ENCODE measurements around the gene NUTF2. TPM values are rescaled to one million over a fixed set of nuclear protein-coding genes. Genes with fewer than 3 reads are reported as not detected.

Gene NUTF2
- total RNA-seq, 2 experiments from 2014 or later = 152 to 157 TPM

- Mint-ChIP-seq H3K36me3 (ENCODE audit: low read depth) (peaks cover 33% of the 10 kb centered on the region), H3K9me3 (no peaks in the 10 kb centered on the region), H3K27me3 (no peaks in the 10 kb centered on the region), H3K4me3 (no peak overlapping the region), H3K4me1 (ENCODE audit: low read depth) (peaks cover 27% of the 10 kb centered on the region), H3K27ac (no peak overlapping the region)
- intact Hi-C loops (cut with micrococcal nuclease) = no loop called here
- ATAC-seq (no peak), DNase-seq (no peak)
- ChIA-PET POLR2A (interaction anchor here (1.3 kb wide), 1 partner anchor 11 kb away, joined by 3 read pairs; no protein-coding TSS in a partner anchor), CTCF (interaction anchor here (1.5 kb wide), 2 partner anchors 9 to 61 kb away, joined by 5 to 7 read pairs; no protein-coding TSS in a partner anchor)
- no peak for TF ChIP-seq CTCF (IDR thresholded peaks at IDR 0.05)
These were observed 30.3 kb downstream of the NUTF2 start for GRCh38 chr16:67877064-67877463.

- H3K4me1 Mint-ChIP-seq (ENCODE audit: low read depth) = peaks cover 22% of the 10 kb centered on the region
- H3K36me3 Mint-ChIP-seq (ENCODE audit: low read depth) = peaks cover 33% of the 10 kb centered on the region
- DNase-seq (no peak), ATAC-seq (no peak)
- no peak for TF ChIP-seq CTCF (IDR thresholded peaks at IDR 0.05)
- H3K9me3 Mint-ChIP-seq = no peaks in the 10 kb centered on the region
- ChIA-PET CTCF (interaction anchor here (1.5 to 1.9 kb wide), 2 partner anchors 51 to 62 kb away, joined by 3 to 6 read pairs; no protein-coding TSS in a partner anchor), POLR2A (interaction anchor here (1.3 to 2.7 kb wide), 2 partner anchors 10 to 57 kb away, joined by 3 to 11 read pairs; partner anchors contain the start of gene PSMB10)
- no peak overlapping the region for H3K4me3 Mint-ChIP-seq
- no peaks in the 10 kb centered on the region for H3K27me3 Mint-ChIP-seq
- H3K27ac Mint-ChIP-seq = no peak overlapping the region
- intact Hi-C loops (cut with micrococcal nuclease) = no loop called here
These were observed 31.5 kb downstream of the NUTF2 start for GRCh38 chr16:67878232-67878631.

- TF ChIP-seq CTCF (IDR thresholded peaks at IDR 0.05) = no peak
- Mint-ChIP-seq H3K36me3 (ENCODE audit: low read depth) (peaks cover 35% of the 10 kb centered on the region), H3K27me3 (no peaks in the 10 kb centered on the region), H3K4me3 (no peak overlapping the region), H3K4me1 (ENCODE audit: low read depth) (peaks cover 21% of the 10 kb centered on the region), H3K27ac (no peak overlapping the region), H3K9me3 (no peaks in the 10 kb centered on the region)
- CTCF ChIA-PET = interaction anchor here (1.5 to 1.9 kb wide), 2 partner anchors 50 to 62 kb away, joined by 3 to 6 read pairs; no protein-coding TSS in a partner anchor
- intact Hi-C loops (cut with micrococcal nuclease) = no loop called here
- ATAC-seq (no peak), DNase-seq (no peak)
- POLR2A ChIA-PET = interaction anchor here (0.7 to 2.7 kb wide), 3 partner anchors 9 to 82 kb away, joined by 3 to 11 read pairs (median 3); partner anchors contain the start of gene PSMB10
These were observed 32.1 kb downstream of the NUTF2 start for GRCh38 chr16:67878846-67879245.

- Mint-ChIP-seq H3K9me3 (no peaks in the 10 kb centered on the region), H3K4me1 (ENCODE audit: low read depth) (peaks cover 15% of the 10 kb centered on the region), H3K4me3 (no peak overlapping the region), H3K27me3 (no peaks in the 10 kb centered on the region), H3K27ac (no peak overlapping the region), H3K36me3 (ENCODE audit: low read depth) (peaks cover 36% of the 10 kb centered on the region)
- POLR2A ChIA-PET = interaction anchor here (0.7 to 2.7 kb wide), 5 partner anchors 8 to 81 kb away, joined by 3 to 11 read pairs (median 3); partner anchors contain the start of gene PSMB10
- CTCF ChIA-PET = interaction anchor here (1.7 to 1.9 kb wide), 3 partner anchors 63 to 161 kb away, joined by 5 to 6 read pairs (median 5); no protein-coding TSS in a partner anchor
- TF ChIP-seq CTCF (IDR thresholded peaks at IDR 0.05) = no peak
- intact Hi-C loops (cut with micrococcal nuclease) = no loop called here
- DNase-seq (no peak), ATAC-seq (no peak)
These were observed 32.7 kb downstream of the NUTF2 start for GRCh38 chr16:67879462-67879861.

GRCh38 chr16:67879936-67880335 is 33.2 kb downstream of the NUTF2 start:
- intact Hi-C loops (cut with micrococcal nuclease) = no loop called here
- Mint-ChIP-seq H3K36me3 (ENCODE audit: low read depth) (peaks cover 37% of the 10 kb centered on the region), H3K27ac (no peak overlapping the region)

More at GRCh38 chr16:67879936-67880335, 33.2 kb downstream of the NUTF2 start:
- H3K9me3 Mint-ChIP-seq = no peaks in the 10 kb centered on the region
- ChIA-PET CTCF (interaction anchor here (1.7 to 1.9 kb wide), 2 partner anchors 64 to 161 kb away, joined by 5 read pairs; no protein-coding TSS in a partner anchor), POLR2A (interaction anchor here (0.7 to 2.7 kb wide), 3 partner anchors 10 to 56 kb away, joined by 3 to 11 read pairs (median 3); partner anchors contain the start of gene PSMB10)
- no peak overlapping the region for H3K4me3 Mint-ChIP-seq
- no peaks in the 10 kb centered on the region for H3K27me3 Mint-ChIP-seq
- no peak for ATAC-seq
- DNase-seq = no peak
- peaks cover 12% of the 10 kb centered on the region for H3K4me1 Mint-ChIP-seq (ENCODE audit: low read depth)
- no peak for TF ChIP-seq CTCF (IDR thresholded peaks at IDR 0.05)

Measured in activated CD8-positive, alpha-beta T cell treated with anti-CD3 and anti-CD28 coated beads for 36 hours (primary cell).